ENCODE measurements around the gene PLIN5.

The PLIN5 gene

GRCh38 chr19:4576016-4576933 is 41.3 kb upstream of the PLIN5 start:
- H3K36me3 ChIP-seq, result peaks cover 26% of the 10 kb centered on the region
- TF ChIP-seq, protein P1, sequence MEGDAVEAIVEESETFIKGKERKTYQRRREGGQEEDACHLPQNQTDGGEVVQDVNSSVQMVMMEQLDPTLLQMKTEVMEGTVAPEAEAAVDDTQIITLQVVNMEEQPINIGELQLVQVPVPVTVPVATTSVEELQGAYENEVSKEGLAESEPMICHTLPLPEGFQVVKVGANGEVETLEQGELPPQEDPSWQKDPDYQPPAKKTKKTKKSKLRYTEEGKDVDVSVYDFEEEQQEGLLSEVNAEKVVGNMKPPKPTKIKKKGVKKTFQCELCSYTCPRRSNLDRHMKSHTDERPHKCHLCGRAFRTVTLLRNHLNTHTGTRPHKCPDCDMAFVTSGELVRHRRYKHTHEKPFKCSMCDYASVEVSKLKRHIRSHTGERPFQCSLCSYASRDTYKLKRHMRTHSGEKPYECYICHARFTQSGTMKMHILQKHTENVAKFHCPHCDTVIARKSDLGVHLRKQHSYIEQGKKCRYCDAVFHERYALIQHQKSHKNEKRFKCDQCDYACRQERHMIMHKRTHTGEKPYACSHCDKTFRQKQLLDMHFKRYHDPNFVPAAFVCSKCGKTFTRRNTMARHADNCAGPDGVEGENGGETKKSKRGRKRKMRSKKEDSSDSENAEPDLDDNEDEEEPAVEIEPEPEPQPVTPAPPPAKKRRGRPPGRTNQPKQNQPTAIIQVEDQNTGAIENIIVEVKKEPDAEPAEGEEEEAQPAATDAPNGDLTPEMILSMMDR (IDR thresholded peaks at IDR 0.05; ENCODE audit: low read depth, low read length), result peak; percentile 77
- H3K27me3 ChIP-seq (ENCODE audit: insufficient read depth, low read depth, severe bottlenecking), result no peaks in the 10 kb centered on the region
- no peaks in the 10 kb centered on the region for H3K9me3 ChIP-seq (ENCODE audit: severe bottlenecking)
- peak; percentile 79 for DNase-seq
- H3K4me3 ChIP-seq (ENCODE audit: low read depth, low read length), result no peak overlapping the region
- no peak overlapping the region for H3K27ac ChIP-seq

GRCh38 chr19:4575267-4576015 is 40.4 kb upstream of the PLIN5 start:
- Histone ChIP-seq H3K27ac (no peak overlapping the region), H3K4me3 (ENCODE audit: low read depth, low read length) (no peak overlapping the region), H3K9me3 (ENCODE audit: severe bottlenecking) (no peaks in the 10 kb centered on the region), H3K36me3 (peaks cover 26% of the 10 kb centered on the region), H3K27me3 (ENCODE audit: insufficient read depth, low read depth, severe bottlenecking) (no peaks in the 10 kb centered on the region)
- TF ChIP-seq, protein P1 (IDR thresholded peaks at IDR 0.05; ENCODE audit: low read depth, low read length), result no peak
- no peak for DNase-seq

- H3K4me3 ChIP-seq (ENCODE audit: low read depth, low read length), result no peak overlapping the region
- TF ChIP-seq, protein P1 (IDR thresholded peaks at IDR 0.05; ENCODE audit: low read depth, low read length), result no peak
- no peak for DNase-seq
- H3K36me3 ChIP-seq, result peaks cover 22% of the 10 kb centered on the region
- no peaks in the 10 kb centered on the region for H3K27me3 ChIP-seq (ENCODE audit: insufficient read depth, low read depth, severe bottlenecking)
- H3K9me3 ChIP-seq (ENCODE audit: severe bottlenecking), result no peaks in the 10 kb centered on the region
- no peak overlapping the region for H3K27ac ChIP-seq
These were observed 38.7 kb upstream of the PLIN5 start for GRCh38 chr19:4573682-4574081.

DNA sequence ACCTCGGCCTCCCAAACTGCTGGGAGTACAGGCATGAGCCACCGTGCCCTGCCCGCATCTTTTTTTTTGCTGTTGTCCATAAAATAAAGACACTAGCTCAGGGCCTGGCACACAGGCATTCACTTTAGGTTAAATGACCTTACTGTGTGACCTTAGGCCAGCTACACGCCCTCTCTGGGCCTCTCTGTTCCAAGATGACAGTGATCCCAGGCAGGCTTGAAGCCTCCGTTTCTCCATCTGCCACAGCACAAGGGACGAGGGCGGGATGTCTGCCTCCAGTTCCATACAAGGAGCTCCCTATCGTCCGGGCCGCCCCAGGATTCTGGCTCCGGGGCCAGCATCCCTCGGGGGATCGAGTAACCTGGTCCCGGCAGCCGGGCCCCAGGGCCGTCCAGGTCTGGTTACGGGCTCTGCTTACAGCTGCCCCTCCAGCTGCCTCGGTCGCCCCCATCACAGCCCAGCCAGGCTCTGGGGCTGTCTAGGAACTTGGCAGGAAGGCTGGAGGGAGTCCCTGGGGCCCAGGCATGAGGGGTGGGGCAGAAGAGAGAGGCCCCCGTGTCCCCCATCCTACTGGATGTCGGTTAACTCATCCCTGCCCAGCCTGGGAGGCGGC is 36.4 kb upstream of the PLIN5 start:
- TF ChIP-seq, protein P1 (IDR thresholded peaks at IDR 0.05; ENCODE audit: low read depth, low read length), result no peak

GRCh38 chr19:4570916-4571304 is 35.9 kb upstream of the PLIN5 start:
- no peak overlapping the region for H3K4me3 ChIP-seq (ENCODE audit: low read depth, low read length)
- H3K27ac ChIP-seq, result no peak overlapping the region
- no peaks in the 10 kb centered on the region for H3K9me3 ChIP-seq (ENCODE audit: severe bottlenecking)
- no peaks in the 10 kb centered on the region; the same call in 1 of the 2 replicates for H3K36me3 ChIP-seq
- DNase-seq, result no peak
- TF ChIP-seq, protein P1 (IDR thresholded peaks at IDR 0.05; ENCODE audit: low read depth, low read length), result no peak
- H3K27me3 ChIP-seq (ENCODE audit: insufficient read depth, low read depth, severe bottlenecking), result no peaks in the 10 kb centered on the region

More for the DNA sequence above, 36.4 kb upstream of the PLIN5 start:
- Histone ChIP-seq H3K36me3 (peaks cover 3% of the 10 kb centered on the region), H3K27ac (no peak overlapping the region), H3K9me3 (ENCODE audit: severe bottlenecking) (no peaks in the 10 kb centered on the region), H3K27me3 (ENCODE audit: insufficient read depth, low read depth, severe bottlenecking) (no peaks in the 10 kb centered on the region), H3K4me3 (ENCODE audit: low read depth, low read length) (no peak overlapping the region)
- no peak for DNase-seq
